GM18507 (cell line): ENCODE data around the gene SPATA17.
"Not testable (repeated sequence)": the region's sequence is repeated elsewhere in the genome, so short reads cannot be mapped to it uniquely, and the experiment has no call there.

Experiments used
- DNase-seq: peaks from one replicate; pipeline ENCODE4 v3.0.0; 2011; ENCODE audit warnings: low read depth; ENCODE audit not compliant: insufficient read length; ENCODE audit errors: extremely low spot score
- FAIRE-seq: peaks from 2 replicates; lab custom pipeline; 2011; peaks lifted over from hg19 to GRCh38; lab: Jason Lieb, UNC

SPATA17 gene

DNA sequence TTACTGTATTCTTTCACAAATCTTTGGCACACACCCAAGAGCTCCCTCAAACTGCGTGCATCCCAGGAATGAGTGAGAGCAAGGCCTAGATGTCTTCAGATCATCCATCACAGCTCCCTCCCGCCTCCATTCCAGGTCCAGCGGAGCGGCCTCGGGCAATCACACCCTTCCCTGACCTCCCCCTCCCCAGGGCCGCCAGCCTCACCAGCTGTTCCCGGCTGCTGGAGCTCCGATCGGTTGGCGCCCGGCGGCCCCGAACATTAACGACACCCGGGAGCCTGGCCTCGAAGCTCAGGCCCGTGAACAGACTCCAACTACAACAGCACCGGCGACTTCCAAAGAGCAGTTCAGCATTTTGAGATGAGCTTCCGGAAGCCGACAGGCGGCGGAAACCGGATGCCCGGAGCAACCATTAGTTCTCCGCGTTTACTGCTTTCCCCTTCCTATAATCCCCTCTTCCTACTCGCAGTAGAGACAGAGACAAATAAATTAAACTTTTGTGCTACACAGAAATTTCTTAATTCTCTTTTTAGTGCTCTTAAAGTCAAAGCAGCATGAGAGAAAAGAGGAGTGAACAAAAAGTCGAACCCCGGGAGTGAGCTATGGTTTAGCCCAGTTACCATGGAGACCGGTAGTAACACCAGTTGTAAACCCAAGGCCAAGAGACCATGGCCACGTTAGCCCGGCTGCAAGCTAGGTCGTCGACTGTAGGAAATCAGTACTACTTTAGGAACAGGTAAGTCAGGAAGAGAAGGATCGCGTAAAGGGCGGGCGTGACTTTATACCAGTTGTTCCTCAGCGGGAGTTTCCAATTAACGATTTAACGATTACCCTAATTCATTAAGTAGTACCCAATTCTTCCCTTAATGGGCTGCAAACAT, at the start of gene SPATA17, which contains the start of gene GPATCH2:
Gene SPATA17 (plus strand): TSS at position 634 of the 881 bp plus-strand sequence. CDS start 35 bp downstream, at position 669.
Gene GPATCH2 (minus strand): TSS at position 380 of the 881 bp plus-strand sequence. CDS start 119 bp downstream, at position 261.
- peak; percentile 71 for DNase-seq
- FAIRE-seq: peak; percentile 94

- not testable (repeated sequence) for DNase-seq, FAIRE-seq
Measured at GRCh38 chr1:217584286-217584811, 46.8 kb upstream of the SPATA17 start.

GRCh38 chr1:217585577-217585976, 45.6 kb upstream of the SPATA17 start:
- FAIRE-seq (no peak), DNase-seq (no peak)

DNA sequence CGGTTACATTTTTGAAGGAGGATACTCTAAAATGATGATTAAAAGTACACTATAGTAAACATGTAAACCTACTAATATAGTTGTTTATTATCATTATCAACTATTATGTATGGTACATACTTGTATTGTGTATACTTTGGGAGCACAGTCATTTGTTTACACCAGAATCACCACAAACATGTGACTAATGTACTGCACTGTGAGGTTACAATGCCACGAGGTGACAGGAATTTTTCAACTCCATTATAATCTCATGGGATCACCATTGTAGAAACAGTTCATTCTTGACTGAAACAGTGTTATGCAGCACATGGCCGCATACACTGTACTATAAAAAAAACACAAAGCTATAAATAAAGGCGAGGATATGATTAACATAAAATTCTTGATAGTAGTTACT, 44.6 kb upstream of the SPATA17 start:
- no peak for FAIRE-seq

GRCh38 chr1:217590598-217590997, 40.5 kb upstream of the SPATA17 start:
- FAIRE-seq (no peak), DNase-seq (no peak)

More for the DNA sequence above, 44.6 kb upstream of the SPATA17 start:
- DNase-seq: no peak

DNA sequence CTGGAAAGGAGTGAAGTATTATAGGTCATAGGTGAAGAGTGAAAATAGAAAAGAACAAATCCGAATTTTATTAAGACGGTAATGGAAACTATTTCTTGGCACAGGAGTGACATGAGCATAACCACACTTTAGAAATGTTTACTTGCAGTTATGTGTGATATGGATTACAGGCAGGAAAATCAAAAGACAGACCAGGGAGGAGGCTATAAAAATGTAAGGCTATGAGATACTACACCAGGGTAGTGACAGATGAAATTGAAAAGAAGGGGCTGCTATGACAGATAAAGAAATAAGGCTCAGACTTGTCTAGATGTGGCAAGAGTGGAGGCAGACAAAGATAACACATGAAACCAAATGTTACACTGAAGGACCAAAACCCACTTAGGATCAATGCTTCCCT, 32.0 kb upstream of the SPATA17 start:
- FAIRE-seq (no peak), DNase-seq (no peak)

DNA sequence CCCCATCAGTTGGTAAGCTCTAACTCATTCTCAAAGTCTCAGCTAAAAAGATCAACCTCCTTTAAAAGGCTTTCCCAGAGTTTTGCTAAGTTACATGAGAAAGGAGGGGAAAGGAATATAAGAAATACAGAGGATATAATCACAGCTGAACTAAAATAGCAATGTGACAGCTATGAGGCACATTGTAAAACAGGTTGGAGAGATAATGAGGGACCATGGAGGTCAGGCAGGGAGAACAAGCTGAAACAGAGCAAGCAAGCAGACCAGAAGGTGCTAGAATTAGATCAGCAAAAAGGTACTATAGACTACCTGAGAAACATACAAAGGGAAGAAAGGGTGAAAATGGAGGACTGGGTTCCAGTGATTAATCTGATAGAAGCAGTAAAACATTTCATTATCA, 28.8 kb upstream of the SPATA17 start:
- no peak for DNase-seq
- FAIRE-seq: no peak

DNA sequence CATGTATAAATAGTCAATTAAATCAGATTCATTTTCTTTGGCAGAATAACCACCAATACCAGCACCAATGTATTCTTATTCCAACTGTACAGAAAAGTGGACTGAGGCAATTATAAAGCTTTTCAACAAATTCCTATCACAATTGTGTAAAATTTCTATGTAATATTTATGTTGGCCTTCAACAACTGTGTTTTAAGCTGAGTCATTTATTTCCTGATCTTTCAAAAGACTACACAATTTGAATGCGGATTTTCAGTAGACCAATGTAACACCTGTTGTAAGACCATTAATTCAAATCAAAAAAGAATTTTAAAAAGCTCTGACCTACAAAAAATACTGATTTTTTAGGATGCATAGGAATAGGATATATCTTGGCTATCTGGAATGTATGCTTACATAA, 25.8 kb upstream of the SPATA17 start:
- FAIRE-seq (no peak), DNase-seq (no peak)

DNA sequence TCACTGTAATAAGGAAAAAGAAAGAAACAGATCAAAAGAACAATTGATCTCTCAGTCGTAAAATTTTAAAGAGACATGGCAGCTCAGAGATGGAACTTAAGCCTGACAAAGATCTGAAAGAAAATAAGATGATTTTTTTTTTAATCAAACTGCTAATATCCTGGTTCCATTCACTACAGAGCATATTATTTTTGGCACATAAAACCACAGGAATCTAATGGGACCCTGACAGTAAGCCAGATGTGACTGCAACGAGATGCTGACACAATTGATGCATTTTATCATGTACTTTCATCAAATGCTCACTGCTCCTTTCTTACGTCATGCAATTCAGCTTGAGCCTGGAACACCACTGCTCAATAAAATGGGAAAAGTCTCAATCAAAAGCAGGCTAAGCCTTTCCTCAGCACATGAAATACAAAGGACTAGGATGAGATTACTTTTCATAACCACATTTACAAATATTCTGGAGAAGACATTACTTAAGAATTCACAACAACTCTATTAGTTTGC, 16.9 kb upstream of the SPATA17 start:
- no peak for DNase-seq
- no peak for FAIRE-seq

- FAIRE-seq (peak; percentile 12), DNase-seq (no peak)
Measured at GRCh38 chr1:217617126-217617525, 14.0 kb upstream of the SPATA17 start.

- peak; percentile 55 for DNase-seq
- peak; percentile 98 for FAIRE-seq
Measured at GRCh38 chr1:217620814-217621213, 10.3 kb upstream of the SPATA17 start.

DNA sequence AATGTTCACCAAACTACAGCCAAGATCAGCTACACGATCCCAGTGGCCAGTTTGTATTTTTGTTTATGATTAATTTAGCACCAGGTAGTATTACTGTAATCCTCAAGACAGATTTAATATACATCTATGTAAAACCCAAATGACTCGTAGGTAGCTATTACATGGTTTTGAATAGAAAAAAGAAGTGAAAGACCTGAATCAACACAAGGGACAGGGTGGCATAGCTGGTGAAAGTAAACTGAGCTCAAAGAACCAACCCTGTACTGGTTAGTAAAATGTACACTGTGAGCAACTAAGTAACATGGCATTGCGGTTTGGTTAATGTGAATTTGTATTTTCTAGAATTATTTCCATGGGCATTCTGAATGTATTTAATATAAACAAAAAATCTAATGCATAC, 9.1 kb upstream of the SPATA17 start:
- peak; percentile 29 for FAIRE-seq
- DNase-seq: no peak

- no peak for FAIRE-seq
- no peak for DNase-seq
Measured at GRCh38 chr1:217626321-217626720, 4.8 kb upstream of the SPATA17 start.

DNA sequence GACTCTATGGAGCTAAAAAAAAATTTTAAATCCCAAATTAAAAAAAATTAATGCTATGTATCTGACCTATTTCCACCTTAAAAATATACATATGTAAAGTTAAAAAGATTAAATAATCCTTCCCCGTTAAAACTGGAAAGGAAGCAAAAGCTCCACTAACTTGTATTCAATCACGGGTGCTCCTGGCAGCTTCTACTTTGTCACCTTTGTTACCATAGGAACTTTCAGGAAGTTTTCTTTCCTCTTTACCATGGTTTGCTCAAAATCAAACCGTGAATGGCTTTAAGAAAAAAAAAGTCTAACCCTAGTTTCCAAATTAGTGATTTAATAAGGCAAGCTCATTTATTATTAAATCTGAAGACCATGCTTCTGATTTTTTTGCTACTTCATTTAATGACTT, 3.7 kb upstream of the SPATA17 start:
- FAIRE-seq: no peak

GRCh38 chr1:217642455-217642854, 11.3 kb downstream of the SPATA17 start:
- FAIRE-seq (no peak), DNase-seq (no peak)

More for the DNA sequence above, 3.7 kb upstream of the SPATA17 start:
- DNase-seq: no peak

DNA sequence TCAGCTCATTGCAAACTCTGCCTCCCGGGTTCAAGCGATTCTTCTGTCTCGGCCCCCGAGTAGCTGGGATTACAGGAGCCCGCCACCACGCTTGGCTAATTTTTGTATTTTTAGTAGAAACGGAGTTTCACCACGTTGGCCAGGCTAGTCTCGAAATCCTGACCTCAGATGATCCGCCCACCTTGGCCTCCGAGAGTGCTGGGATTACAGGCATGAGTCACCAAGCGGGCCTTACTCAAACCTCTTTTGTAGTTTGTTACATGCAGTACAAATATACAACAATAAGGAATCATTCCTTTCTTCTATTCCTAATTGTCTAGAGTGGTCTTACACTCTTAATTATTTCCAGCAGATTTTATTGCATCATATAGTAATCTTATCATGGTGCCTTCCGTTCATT, 16.6 kb downstream of the SPATA17 start:
- DNase-seq (no peak), FAIRE-seq (no peak)

- DNase-seq (no peak), FAIRE-seq (no peak)
Measured at GRCh38 chr1:217650674-217651073, 19.5 kb downstream of the SPATA17 start.

- no peak for DNase-seq
- FAIRE-seq: peak; percentile 59
Measured at GRCh38 chr1:217660353-217661062, 29.4 kb downstream of the SPATA17 start.

DNA sequence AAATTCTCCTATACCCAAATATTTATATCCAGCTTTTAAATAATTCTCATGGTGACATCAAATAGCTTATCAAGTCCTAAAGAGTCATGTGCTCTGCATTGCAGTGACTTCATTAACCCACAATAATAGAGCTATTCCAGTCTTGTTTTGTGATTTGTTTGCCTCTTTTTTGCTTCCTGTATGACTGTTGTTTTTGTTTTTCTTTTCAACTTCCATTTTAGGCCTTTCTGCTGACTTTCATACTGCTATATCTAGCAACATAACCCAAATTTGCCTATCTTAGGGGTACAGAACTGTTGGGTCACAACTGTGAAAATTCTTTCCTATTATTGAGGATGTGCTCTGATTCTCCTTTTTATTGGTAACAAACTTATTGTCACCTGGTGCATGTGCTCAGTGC, 30.3 kb downstream of the SPATA17 start:
- DNase-seq (no peak), FAIRE-seq (no peak)

DNA sequence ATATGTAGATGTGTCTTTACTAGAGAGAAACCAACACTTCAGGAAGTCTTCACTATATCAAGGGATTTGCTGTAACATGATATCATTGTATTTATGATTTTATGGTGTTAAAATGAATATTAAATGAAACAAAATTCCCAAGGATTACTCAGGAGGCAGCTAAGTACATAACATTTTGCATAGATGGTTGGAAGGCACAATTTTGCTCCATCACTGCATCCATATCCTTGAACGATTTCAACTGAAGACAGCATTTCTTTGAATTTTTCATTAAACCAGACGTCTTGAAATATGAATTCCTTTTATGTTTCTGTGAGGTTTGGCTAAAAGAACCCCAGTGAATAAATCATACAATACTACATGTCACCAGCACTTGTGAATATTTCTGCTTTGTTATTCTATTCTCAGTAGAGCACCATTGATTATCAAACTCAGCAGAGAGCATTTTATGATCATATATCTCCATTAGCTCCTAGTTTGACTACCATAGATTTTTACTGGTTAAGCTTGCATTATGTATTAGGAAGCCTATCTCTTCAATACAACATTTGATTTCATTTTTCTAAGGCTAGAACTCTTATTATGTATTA, 37.3 kb downstream of the SPATA17 start:
- FAIRE-seq (no peak), DNase-seq (no peak)
